ENCODE results near the gene DAB2IP.

- TF ChIP-seq CTCF (IDR thresholded peaks at IDR 0.05) = no peak
- no peak for TF ChIP-seq POLR2A (IDR thresholded peaks at IDR 0.05)
These were observed 58.4 kb downstream of the DAB2IP start for GRCh38 chr9:121709798-121710197.

All from upper lobe of left lung (tissue), 4 donors.